Central memory CD8-positive, alpha-beta T cell (primary cell): ENCODE results near the gene ADGRL2.
A peak's percentile ranks its signal among the peaks of the same experiment; 100 is the strongest.

Experiments
- ATAC-seq: fragments of 150-1000 bp; cut with Tn5 transposase; replicated peaks from 2 replicates; pipeline ENCODE4 v1.10.0; 2022; ENCODE audit warnings: mild to moderate bottlenecking, moderate FRiP score, moderate number of reproducible peaks; ENCODE audit not compliant: poor library complexity, severe bottlenecking; ENCODE audit errors: extremely low read depth
- DNase-seq, 2 donors: peaks; one replicate each; pipeline ENCODE4 v3.0.0; 2021; ENCODE audit warnings: low spot score in 2 of 2
- H3K27ac Mint-ChIP-seq: one replicate; pipeline ENCODE4 v1.8.0; 2022; ENCODE audit warnings: low read depth, mild to moderate bottlenecking, moderate library complexity, mixed read lengths
- H3K27me3 Mint-ChIP-seq: one replicate; pipeline ENCODE4 v1.8.0; 2022; ENCODE audit warnings: mixed read lengths
- H3K36me3 Mint-ChIP-seq: one replicate; pipeline ENCODE4 v1.8.0; 2022; ENCODE audit warnings: mild to moderate bottlenecking, moderate library complexity, mixed read lengths; ENCODE audit not compliant: insufficient read depth
- H3K4me1 Mint-ChIP-seq: one replicate; pipeline ENCODE4 v1.8.0; 2022; ENCODE audit warnings: mixed read lengths
- H3K4me3 Mint-ChIP-seq: one replicate; pipeline ENCODE4 v1.8.0; 2022; ENCODE audit warnings: mild to moderate bottlenecking, moderate library complexity, mixed read lengths
- H3K9me3 Mint-ChIP-seq: one replicate; pipeline ENCODE4 v1.8.0; 2022; ENCODE audit warnings: mixed read lengths

The ADGRL2 gene

GRCh38 chr1:81799939-81800694 lies 617 bp upstream of the ADGRL2 start:
- H3K4me3 Mint-ChIP-seq = no peak overlapping the region
- ATAC-seq (no peak), DNase-seq (no peak)
- H3K36me3 Mint-ChIP-seq = no peaks in the 10 kb centered on the region
- H3K27me3 Mint-ChIP-seq = peaks cover 12% of the 10 kb centered on the region
- H3K27ac Mint-ChIP-seq = no peak overlapping the region
- H3K9me3 Mint-ChIP-seq = peaks cover 9% of the 10 kb centered on the region
- H3K4me1 Mint-ChIP-seq = no peaks in the 10 kb centered on the region

DNA sequence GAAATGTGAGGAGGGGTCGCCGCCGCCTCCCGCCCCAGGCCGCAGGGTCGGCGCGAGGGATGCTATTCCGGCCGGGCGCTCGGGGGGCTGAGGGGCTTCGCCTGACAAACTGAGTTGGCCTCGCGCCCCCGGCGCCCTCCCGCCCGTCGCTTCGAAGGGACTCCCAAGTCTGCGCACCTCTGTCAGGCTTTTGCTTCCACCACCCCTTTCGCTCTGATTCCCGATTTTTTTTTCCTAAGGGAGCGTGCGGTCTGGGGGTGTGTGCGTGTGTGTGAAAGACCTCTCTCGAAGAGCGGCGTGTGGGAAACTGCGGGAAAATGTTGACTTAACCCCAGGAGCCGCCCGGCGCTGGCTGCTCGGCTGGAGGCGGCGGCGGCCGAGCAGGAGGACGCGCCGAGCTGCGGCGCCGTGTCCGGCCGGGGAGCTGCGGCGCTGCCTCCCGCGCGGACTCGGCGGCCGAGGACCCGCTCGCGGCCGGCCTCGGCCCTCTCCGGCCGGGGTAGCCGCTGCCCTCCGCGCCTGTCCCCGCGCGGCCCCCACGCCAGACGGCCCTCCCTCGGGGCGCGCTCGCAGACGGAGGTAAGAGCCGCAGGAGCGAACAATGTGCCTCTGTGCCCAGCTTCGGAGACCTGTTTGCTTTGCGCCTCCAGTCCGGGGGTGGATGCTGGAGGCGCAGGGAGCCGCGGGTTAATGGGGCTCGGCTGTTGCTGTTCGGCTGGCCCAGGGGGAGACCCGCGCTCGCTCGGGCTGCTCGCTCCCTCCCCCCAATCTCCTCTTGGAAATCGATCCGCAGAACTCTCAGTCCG lies 1.1 kb downstream of the ADGRL2 start:
- no peak for DNase-seq
- Mint-ChIP-seq H3K36me3 (no peaks in the 10 kb centered on the region), H3K4me1 (no peaks in the 10 kb centered on the region), H3K9me3 (peaks cover 9% of the 10 kb centered on the region), H3K27me3 (peaks cover 12% of the 10 kb centered on the region), H3K27ac (no peak overlapping the region), H3K4me3 (no peak overlapping the region)
- ATAC-seq = no peak

DNA sequence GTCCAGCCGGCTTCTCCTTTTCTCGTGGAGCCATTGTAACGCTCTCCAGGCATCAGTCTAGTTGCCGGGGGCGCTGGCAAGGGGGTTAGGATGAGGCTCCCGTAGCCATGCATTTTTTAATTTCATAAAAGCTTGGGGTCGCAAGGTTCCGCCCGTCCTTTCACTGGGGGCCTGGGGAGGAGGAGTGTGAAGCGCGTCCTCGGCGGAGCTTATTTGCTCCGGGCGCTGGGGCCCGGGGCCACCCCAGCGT lies 1.6 kb downstream of the ADGRL2 start:
- ATAC-seq (no peak), DNase-seq (no peak)
- H3K9me3 Mint-ChIP-seq = peaks cover 9% of the 10 kb centered on the region
- no peaks in the 10 kb centered on the region for H3K4me1 Mint-ChIP-seq
- peaks cover 12% of the 10 kb centered on the region for H3K27me3 Mint-ChIP-seq
- H3K27ac Mint-ChIP-seq = no peak overlapping the region
- no peaks in the 10 kb centered on the region for H3K36me3 Mint-ChIP-seq
- no peak overlapping the region for H3K4me3 Mint-ChIP-seq

DNA sequence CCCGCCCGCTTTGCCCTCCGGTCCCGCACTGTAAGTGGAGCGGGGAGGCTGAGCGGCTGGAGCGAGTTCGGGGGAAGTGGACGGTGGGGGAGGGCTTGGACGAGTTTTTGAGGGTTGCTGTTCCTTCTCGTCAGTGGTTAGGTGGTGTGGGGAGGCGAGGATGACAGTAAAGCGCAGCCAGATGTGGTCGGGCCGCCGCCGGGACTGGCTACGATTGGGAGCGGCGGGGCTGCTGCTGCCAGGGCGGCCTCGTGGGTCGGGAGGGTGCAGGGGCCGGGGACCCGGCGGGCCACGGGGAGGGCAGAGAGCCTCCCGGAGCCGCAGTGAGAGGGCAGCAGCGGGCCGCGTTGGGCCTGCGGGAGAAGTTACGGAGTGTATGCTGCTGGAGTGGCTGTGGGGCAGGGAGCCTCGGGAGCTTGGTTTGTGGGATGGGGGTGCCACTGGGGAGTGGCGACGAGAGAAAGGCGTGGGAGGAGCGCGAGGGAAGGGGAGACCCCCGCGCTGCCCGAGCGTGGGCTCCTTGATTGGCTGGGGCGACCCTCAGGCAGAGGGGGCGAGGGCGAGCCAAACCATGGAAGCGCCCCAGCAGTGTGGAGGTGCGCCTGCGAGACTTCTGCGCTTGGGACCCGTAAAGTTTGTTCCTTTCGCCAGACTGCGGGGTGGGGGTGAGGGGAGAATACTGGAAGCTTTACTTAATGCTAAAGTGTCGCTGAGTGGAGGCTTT lies 2.1 kb downstream of the ADGRL2 start:
- no peaks in the 10 kb centered on the region for H3K36me3 Mint-ChIP-seq
- no peak overlapping the region for H3K4me3 Mint-ChIP-seq
- H3K27me3 Mint-ChIP-seq = peaks cover 12% of the 10 kb centered on the region
- no peak overlapping the region for H3K27ac Mint-ChIP-seq
- ATAC-seq = peak; percentile 14
- peaks cover 9% of the 10 kb centered on the region for H3K9me3 Mint-ChIP-seq
- DNase-seq = no peak
- no peaks in the 10 kb centered on the region for H3K4me1 Mint-ChIP-seq

DNA sequence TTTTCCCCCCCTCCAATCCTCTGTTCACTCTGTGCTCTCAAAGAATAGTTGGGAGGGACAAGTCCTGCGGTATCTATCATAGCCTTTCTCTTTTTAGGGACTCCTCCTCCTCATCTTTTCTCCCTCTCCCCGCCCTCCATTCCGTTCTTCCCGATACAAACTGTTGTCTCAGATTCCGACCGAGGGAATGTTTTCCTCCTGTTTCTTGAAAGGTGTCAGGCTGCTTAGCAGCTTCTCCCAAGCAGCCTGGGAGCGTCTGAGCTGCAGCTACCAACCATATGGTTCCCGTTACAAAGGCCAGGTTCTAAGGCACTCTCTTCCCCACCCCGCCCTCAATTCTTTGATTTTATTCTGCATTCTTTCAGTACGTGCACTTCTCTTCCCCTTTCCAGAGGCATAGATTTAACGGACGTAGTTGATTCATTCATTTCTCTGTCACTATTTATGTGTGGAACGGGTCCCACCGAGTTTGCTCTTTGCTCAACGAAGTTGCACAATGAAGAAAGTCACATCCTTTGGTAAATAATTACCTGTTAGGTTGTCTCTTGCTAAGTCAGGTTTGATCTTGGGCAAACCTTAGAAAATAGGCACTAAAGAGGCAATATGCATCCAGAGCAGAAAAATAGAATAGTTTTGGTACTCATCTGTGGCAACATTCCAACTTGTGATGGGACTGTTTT lies 2.8 kb downstream of the ADGRL2 start:
- Mint-ChIP-seq H3K4me1 (no peaks in the 10 kb centered on the region), H3K4me3 (no peak overlapping the region), H3K27me3 (peaks cover 12% of the 10 kb centered on the region), H3K9me3 (peaks cover 9% of the 10 kb centered on the region), H3K36me3 (no peaks in the 10 kb centered on the region), H3K27ac (no peak overlapping the region)
- DNase-seq = no peak
- no peak for ATAC-seq

- no peak for ATAC-seq
- peaks cover 12% of the 10 kb centered on the region for H3K27me3 Mint-ChIP-seq
Observed at GRCh38 chr1:81804312-81804711, 3.6 kb downstream of the ADGRL2 start.

DNA sequence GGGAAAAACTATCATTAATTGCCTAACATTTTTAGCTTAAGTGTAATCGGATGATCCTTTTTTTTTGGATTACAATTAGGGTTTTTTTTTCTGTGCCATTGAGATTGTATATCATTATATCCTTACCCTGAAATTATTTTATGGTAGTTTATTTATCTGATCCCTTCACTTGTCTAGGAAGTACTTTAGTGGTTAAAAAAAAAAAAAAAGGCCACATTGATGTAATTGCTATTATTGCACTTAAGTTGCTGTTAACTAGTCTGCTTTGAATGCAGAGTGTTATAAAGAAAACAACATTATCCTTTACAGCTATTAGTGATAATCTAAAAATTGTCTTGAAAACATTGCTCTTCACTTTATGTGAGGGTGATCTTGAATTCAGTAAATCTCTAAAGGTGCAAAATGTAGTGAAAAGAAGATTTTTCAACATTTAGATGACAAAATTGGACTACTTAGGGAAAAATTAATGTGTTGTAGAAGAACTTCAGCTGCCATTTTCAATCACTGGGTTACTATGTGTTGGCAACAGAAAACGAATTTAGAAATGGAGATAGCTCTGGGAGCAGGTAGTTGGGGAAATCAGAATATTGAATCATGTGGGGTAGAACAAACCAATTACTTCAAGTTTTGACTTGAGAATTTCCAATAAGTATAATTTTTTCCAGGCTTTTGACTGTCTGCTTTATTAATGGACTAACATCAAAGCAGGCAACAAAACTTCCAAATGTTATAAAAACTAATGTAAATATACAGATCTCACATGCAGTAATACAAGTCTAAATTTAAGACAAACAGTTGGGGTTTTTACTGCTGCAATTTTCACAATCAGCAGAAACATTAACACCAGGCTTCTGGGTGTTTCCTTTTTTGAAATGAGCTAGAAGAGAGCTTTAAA lies 5.0 kb downstream of the ADGRL2 start:
- ATAC-seq (no peak), DNase-seq (no peak)
- no peaks in the 10 kb centered on the region for H3K4me1 Mint-ChIP-seq
- no peak overlapping the region for H3K27ac Mint-ChIP-seq
- peaks cover 9% of the 10 kb centered on the region for H3K9me3 Mint-ChIP-seq
- H3K27me3 Mint-ChIP-seq = peaks cover 12% of the 10 kb centered on the region
- H3K36me3 Mint-ChIP-seq = no peaks in the 10 kb centered on the region
- no peak overlapping the region for H3K4me3 Mint-ChIP-seq

More at GRCh38 chr1:81804312-81804711, 3.6 kb downstream of the ADGRL2 start:
- no peak for DNase-seq
- no peaks in the 10 kb centered on the region for H3K36me3 Mint-ChIP-seq
- H3K9me3 Mint-ChIP-seq = peaks cover 9% of the 10 kb centered on the region
- H3K4me1 Mint-ChIP-seq = no peaks in the 10 kb centered on the region
- H3K27ac Mint-ChIP-seq = no peak overlapping the region
- no peak overlapping the region for H3K4me3 Mint-ChIP-seq

DNA sequence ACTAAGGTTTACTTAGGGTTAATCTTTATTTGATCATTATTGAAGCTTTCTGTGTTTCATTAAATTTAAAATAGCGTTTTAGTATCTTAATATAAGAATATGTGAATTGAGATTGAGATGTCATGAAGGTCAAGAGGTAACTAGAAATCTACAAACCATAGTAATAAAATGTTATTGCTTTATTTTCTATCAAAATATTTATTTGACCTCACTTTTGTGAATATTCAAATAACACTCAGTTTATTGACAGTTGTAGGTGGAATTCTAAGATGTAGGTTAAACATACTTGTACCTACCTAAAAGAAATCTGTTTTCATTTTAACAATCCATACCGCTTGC lies 5.7 kb downstream of the ADGRL2 start:
- Mint-ChIP-seq H3K27me3 (peaks cover 12% of the 10 kb centered on the region), H3K4me3 (no peak overlapping the region), H3K9me3 (peaks cover 9% of the 10 kb centered on the region), H3K36me3 (no peaks in the 10 kb centered on the region), H3K4me1 (no peaks in the 10 kb centered on the region), H3K27ac (no peak overlapping the region)
- no peak for ATAC-seq
- no peak for DNase-seq

- Mint-ChIP-seq H3K4me1 (no peaks in the 10 kb centered on the region), H3K27ac (no peak overlapping the region), H3K27me3 (peaks cover 4% of the 10 kb centered on the region), H3K4me3 (no peak overlapping the region), H3K9me3 (peaks cover 5% of the 10 kb centered on the region), H3K36me3 (no peaks in the 10 kb centered on the region)
- DNase-seq (no peak), ATAC-seq (no peak)
Observed at GRCh38 chr1:81808760-81809159, 8.0 kb downstream of the ADGRL2 start.

DNA sequence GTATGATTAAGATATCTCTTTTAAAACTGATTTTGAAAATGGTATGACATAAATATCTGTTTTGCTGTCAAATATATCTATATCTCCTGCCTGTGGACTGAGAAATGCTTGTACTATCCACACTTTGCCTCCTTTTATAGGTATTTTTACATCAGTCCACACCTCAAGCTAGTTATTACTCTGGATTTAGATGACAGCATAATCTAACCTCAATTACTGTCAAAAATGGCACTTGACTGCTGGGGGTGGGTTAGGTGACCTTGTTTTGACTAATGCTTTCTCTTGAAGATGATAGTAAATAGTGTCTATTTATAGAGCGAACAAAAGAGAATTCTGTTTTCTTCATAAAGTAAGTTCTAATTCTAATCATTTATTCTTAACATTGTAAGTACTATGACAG lies 9.1 kb downstream of the ADGRL2 start:
- ATAC-seq (no peak), DNase-seq (no peak)
- Mint-ChIP-seq H3K9me3 (no peaks in the 10 kb centered on the region), H3K4me1 (no peaks in the 10 kb centered on the region), H3K4me3 (no peak overlapping the region), H3K27ac (no peak overlapping the region), H3K36me3 (no peaks in the 10 kb centered on the region), H3K27me3 (no peaks in the 10 kb centered on the region)

DNA sequence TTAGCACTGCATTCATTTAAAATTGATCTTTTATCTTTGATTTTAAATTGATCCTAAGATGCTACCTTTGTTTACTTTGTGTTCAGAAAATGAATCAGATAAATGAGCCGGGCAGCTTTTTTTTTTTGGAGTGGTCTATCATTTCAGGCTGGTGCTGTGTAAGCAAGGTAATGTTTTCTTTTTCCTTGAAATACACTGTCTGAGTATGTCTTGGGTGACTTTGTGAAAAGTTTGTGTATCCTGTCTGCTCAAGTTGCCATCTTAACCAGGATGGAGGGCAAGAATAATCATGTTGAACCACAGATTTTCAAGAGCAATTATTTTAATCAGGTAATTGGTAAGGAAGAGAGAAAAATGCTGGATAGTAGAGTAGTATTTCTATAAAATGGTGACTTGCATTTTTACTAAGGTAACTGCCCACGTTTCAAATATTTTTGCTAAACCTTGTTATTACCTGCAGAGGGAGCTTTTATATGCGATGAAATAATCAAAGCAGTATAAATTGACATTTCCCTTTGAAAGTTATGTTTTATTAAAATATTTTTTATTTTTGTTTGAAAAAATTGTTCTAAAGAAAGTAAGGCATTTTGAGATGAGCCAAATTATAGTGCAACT lies 11.1 kb downstream of the ADGRL2 start:
- no peaks in the 10 kb centered on the region for H3K36me3 Mint-ChIP-seq
- peaks cover 2% of the 10 kb centered on the region for H3K9me3 Mint-ChIP-seq
- no peaks in the 10 kb centered on the region for H3K4me1 Mint-ChIP-seq
- no peak overlapping the region for H3K4me3 Mint-ChIP-seq
- no peaks in the 10 kb centered on the region for H3K27me3 Mint-ChIP-seq
- ATAC-seq (no peak), DNase-seq (no peak)
- H3K27ac Mint-ChIP-seq = no peak overlapping the region
